ENCODE data around the gene BANP.

GRCh38 chr16:88020516-88020885 is 69.3 kb downstream of the BANP start:
- TF ChIP-seq CTCF (IDR thresholded peaks at IDR 0.05) (no peak), POLR2A (IDR thresholded peaks at IDR 0.05) (no peak)

Data from breast epithelium (tissue), 3 donors.